C4-2B (cell line): ENCODE results near the gene TFF1.

Experiments used
- ZFX ChIP-seq: fragments of 450-650 bp; IDR thresholded peaks from 2 replicates; pipeline ENCODE4 v1.6.1; 2017
- TF ChIP-seq, protein P1 (sequence below): fragments of 450-650 bp; conservative IDR thresholded peaks from 2 replicates; pipeline ENCODE4 v1.5.1; 2017; ENCODE audit warnings: mild to moderate bottlenecking

GRCh38 chr21:42407476-42407875 lies 41.1 kb upstream of the TFF1 start:
- TF ChIP-seq, protein P1, sequence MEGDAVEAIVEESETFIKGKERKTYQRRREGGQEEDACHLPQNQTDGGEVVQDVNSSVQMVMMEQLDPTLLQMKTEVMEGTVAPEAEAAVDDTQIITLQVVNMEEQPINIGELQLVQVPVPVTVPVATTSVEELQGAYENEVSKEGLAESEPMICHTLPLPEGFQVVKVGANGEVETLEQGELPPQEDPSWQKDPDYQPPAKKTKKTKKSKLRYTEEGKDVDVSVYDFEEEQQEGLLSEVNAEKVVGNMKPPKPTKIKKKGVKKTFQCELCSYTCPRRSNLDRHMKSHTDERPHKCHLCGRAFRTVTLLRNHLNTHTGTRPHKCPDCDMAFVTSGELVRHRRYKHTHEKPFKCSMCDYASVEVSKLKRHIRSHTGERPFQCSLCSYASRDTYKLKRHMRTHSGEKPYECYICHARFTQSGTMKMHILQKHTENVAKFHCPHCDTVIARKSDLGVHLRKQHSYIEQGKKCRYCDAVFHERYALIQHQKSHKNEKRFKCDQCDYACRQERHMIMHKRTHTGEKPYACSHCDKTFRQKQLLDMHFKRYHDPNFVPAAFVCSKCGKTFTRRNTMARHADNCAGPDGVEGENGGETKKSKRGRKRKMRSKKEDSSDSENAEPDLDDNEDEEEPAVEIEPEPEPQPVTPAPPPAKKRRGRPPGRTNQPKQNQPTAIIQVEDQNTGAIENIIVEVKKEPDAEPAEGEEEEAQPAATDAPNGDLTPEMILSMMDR, result no peak
- TF ChIP-seq ZFX, result no peak
